ENCODE data around the gene TAF3.

Gene TAF3

DNA sequence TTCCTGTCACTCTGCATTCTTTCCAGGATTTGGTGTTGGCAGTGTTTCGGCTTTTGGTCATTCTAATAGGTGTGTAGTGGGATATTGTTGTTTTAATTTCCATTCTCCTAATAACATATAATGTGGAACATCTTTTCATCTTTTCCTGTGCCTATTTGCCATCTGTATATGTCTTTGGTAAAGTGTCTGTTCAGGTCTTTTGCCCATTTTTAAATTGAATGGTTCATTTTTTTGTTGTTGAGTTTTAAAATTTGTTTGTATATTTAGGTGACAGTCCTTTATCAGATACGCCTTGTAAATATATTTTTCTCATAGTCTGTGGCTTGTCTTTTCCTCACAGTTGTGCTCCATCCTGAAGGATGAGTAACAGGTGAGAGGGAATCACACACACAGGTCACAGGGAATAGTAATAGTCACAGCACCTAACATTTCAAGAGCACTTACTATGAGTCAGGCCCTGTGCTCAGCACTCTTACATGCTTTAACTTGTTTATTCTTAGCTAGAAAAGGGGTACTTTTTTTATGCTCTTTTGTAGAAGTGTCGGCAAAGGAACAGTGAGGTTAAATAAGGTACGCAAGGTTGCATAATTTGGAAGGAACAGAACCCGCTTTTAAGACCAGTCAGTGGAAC is 119.1 kb downstream of the TAF3 start:
- DNase-seq: no peak

DNA sequence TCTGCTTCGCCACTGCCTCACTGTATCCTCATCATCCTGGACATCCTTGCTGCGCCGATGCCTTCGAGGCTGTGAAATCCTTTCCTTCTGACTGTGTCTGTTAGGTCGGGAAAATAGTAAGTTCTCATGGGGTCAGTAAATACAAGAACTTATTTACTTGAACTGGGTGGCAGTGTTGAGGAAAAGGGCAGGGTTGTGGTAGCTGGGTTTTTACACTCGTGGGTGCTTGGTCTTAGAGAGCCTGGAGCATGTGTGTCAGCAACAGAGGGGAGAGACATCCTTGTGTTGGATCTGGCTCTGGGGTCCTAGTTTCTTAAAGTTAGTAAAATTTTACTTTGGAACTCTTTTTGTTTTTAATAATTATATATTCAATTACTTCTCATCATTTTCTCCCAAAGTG is 123.3 kb downstream of the TAF3 start:
- no peak for DNase-seq

DNA sequence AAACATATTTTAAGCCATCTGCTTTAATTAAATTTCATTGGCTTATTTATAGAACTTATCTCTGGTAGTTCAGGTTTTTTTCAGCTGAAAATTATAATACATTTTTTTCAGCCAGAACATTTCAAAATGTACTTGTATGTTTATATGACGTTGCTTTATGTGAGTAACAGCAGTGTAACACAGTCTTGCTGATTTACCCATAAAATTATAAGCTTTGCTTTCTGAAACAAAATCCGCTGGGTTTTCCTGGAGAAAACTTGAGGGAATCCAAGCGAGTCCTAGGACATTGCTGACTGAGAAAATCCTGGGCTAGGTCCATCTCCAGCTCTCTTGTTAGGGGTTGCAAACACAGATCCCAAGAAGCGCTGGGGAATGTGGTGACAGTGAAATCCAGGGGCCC is 124.0 kb downstream of the TAF3 start:
- no peak for DNase-seq

DNA sequence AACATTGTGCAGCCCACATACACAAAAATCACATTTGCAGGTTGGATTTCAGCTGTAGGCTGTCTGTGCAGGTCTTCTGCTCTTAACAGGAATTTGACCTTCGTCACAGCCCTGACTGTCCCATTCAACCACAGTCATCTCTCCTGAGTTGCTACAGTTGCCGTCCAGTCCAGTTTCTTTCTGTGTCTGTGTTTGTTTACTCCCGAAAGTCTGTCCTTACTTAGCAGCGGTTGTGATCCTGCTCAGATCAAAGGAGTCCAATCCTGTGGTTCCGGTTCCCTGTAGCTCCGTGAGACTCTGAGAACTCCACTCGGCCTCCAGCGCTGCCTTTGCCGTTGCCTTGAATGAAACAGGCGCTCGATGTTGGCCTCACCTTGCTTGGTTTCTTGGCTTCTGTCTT is 124.6 kb downstream of the TAF3 start:
- no peak for DNase-seq

DNA sequence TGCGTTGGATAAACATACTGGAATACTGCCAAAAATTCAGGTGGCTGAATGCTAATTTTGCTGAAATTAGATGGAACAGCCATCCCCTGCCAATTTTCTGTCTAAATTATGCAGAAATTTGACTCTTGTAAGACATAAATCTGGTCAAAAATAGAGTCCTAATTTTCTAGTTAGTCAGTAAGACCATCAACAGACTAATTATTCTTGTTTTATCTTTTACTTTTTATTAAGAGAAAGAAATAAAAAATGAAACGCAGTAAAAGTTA is 125.8 kb downstream of the TAF3 start:
- DNase-seq: no peak

DNA sequence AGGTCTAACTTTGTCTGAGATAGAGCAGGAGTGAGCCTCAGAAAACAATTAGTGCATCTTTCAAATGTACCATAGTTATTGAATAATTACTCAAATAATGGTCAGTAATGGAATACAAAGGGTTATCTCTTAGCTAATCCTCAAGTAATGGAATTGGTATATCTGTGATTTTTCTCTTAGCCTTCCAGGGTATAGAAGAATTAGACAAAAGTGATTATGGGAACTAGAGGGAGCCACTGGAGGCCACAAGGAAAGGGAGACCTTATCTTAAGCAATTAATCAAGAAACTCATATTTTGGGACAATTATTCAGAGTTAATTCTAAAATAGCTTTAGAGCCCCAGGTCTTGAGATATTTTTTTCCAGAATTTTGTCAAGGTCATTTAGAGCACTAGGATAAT is 126.2 kb downstream of the TAF3 start:
- DNase-seq: no peak

DNA sequence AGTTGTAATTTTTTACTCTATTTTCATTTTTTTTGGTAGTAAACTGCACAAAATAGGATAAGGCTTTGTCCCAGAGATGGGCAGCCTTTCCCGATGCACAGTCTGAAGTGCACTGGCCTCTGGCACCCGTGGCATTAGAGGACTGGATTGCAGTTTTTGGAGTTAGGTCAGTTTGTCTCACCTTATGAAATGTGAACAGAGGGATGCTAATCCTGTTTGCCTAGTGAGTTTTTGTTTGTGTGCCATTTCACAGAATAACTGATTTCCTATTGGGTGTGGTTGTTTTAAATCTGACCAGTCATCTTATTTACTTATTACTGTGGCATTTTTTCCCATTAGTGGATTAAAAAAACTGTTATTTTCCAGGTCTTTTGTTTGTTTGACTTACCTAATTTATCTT is 126.7 kb downstream of the TAF3 start:
- DNase-seq: no peak

DNA sequence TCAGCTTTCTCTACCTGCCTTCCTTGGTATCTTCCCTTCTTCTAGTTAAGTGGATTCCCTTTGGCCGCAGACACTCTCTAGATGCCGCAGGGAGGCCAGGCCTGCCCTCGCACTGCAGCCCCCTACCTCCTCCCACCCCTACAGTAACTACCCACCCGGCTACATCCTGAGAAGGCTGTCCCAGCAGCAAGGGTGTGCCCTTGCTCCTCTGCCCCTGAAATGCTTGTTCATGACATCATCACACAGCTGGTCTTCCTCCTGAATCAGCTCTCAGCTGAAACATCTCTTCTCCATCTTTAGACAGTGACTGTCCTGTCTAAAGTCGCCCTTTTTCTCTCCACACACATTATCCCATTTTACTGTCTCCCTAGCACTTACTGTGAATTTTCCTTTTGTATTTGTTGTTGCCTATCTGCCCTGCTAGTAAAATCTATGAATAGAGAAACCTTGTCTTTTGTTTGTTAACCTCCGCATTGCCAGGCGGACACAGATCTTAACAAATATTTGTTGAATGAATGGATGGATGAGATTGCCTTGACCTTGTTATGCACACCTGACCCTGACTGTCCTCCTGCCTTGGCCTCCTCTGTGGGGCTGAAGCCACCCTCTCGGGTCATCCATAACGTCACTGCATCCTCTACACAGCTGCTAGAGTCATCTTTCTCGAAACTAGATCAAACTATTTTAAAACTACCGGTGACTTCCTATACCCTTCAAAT is 127.3 kb downstream of the TAF3 start:
- no peak for DNase-seq

DNA sequence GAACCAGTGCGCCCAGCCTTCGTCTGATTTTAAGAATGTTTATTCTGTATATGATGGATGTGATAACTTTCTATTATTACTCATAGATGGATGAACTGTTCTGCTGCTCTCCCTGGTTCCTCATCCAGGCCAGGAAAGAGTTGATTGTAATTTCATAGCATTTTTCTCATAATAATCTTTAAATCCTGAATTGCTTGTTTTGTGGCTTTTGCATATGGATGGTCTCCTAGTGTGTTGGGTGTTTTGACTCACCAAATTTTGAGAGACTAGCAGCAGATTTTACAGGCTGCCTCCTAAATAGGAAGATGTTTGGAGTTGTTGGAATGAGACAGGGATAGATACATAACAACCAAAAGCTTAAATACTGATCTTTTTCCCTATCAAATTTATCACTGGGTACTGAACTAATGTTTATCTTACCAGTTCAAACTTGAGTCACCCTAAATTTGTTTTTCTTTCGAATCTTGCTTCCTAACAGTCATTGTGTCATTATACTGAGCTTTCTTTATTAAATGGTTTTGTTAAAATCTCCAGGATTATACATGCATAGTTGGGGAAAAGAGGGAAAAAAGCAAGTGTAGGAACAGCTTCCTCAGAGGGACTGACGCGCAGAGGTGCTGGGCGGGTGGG is 130.2 kb downstream of the TAF3 start:
- no peak for DNase-seq

DNA sequence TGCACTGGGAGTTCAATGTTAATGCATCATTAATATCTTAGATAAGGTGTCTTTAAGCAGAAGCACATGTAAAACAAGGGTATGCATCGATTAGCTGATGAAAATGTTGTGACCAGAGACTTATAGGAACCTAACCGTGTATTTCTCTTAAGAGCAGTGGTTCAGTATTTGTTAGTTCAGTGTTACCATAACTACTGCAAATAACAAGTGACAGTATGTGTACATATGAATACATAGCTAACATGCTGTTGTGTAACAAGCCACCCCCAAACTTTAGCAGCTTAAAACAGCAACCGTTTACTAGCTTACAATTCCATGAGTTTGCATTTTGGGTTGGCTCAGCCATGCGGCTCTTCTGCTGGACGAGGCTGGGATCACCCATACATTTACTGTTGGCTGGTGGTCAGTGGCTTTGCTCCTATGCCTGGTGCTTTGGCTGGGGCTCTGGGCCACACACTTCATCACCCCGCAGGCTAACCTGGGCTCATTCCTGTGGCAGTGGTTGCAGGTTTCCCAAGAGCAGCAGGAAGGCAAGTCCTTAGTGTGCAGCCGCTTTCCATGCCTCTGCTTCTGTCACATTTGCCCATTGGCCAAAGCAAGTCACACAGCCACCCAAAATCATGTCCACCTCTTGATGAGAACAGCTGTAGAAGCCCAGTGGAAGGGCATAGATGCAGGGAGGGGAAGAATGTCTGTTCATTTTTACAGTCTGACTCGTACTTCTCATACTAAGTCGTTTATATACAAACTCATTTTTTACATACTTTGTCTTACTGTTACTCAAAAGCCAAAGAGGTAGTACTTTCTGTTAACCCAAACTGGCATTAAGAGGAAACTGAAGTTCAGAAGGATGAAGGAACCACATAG is 132.9 kb downstream of the TAF3 start:
- DNase-seq: no peak

DNA sequence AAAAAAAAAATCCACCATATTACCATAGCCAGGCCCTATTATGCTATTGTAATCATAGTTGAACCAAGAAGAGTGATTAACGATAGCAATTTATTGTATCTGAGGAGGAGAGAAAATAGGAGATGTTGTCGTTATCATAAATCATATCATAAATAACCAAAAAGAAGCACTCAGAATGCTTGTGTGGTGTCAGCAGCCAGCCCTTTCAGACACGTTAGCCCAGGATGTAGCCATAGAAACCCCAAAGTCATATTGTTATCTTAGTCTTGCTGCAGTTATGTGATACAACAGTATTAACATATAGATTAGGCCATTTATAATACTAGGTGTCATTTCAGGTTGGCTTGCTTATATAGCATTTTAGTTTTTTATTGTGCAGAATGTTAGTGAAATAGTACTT is 134.0 kb downstream of the TAF3 start:
- no peak for DNase-seq

DNA sequence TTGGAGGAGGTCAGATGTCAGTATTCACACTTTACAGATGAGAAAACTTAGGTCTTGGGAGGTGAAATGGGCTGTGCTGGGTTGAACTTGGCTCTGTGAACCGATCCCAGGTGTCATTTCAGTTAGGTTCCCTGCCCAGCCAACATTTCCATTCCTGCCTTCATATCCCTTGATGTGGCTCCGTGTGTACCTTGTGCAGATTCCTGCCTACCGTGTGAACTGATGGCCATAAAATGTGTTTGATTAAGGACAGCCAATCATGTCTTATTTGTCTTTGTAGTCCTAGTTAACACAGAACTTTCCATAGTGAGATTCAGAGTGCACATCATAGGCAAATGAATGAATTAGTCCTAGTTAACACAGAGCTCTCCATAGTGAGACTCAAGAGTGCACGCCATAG is 135.1 kb downstream of the TAF3 start:
- no peak for DNase-seq

DNA sequence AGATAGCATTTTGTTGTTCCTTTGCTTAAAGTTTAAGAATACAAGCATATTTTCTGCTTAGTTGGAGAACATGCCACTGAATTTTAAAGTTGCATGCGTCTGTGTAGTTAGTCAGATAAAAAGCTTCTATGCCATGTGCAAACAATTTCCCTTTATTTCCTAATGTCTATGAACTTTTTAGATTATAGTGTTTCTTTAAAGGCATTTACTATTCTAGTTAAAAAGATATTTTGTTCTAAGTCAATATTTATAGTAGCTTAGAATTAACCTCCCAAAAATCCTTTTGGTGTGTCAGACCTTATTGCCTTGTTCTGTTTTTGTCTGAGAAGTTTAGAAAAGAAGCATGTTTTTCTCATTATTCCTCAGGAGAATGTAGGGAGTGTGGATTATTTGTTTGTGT is 137.1 kb downstream of the TAF3 start:
- DNase-seq: no peak

DNA sequence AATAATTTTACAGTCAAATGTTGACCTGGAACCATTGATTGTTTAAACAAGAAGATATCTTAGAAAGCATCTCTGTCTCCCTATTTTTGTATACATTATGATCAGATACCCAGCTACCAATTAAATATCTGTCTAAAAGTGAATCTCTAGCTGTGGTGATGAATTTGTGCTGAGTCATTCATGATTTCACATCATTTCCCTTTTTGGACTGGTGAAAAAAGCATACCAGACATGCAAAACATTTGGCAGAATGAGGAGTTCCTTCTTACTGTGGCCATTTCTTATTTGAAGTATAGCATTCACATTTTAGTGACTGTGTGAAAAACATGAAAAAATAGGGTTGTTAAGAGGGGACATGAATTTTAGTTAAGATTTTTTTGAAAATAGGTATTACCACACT is 138.2 kb downstream of the TAF3 start:
- DNase-seq: no peak

DNA sequence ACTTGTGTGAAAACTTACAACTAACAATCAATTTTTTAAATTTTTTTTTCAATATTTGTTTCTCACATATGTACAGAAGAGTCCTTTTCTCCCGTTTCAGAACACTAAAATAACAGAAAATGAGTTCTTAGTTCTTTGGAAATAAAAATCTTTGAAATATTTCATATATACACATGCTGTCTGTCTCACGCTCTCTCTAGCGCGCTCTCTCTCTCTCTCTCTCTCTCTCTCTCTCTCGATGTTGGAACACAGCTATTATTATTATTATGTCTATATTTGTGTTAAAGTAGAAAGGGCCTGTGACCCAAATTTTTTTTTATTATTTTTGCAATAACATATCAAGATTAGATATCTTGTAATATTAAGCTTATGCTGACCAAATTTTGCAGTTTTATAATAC is 139.3 kb downstream of the TAF3 start:
- no peak for DNase-seq

DNA sequence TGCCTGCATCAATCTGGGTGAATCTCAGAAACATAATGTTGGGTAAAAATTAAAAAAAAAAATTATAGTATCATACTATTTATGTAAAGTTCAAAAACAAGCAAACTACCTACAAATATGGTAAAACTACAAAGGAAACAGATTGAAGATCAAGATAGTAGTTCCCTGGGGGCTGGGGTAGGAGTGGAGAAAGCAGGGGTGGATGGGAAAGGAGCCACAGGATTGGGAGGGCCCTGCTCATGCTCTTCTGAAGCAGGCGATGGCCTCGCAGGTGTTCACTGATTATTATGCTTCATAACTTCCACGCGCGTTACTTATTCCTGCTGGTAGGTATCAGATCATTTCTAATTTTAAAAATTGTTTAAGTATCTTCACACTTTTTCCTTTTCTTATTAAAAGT is 140.1 kb downstream of the TAF3 start:
- no peak for DNase-seq

DNA sequence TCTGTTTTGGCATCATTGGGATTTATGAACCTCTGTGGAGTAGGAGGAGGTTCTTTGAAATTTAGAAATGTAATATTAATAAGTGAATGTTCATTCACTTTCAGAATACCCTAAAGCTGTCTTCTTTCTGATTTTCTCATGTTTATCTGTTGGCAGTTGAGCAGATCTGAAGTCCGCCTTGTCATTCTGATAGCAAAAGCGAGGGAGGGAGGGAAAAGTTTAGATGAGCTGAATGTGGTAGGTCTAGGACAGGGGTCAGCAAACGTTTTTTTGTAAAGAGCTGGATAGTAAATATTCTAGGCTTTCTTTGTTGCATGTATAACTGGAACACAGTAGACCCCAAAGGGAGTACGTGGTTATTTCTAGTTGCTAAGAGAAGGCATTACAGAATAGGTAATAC is 141.8 kb downstream of the TAF3 start:
- DNase-seq: no peak

DNA sequence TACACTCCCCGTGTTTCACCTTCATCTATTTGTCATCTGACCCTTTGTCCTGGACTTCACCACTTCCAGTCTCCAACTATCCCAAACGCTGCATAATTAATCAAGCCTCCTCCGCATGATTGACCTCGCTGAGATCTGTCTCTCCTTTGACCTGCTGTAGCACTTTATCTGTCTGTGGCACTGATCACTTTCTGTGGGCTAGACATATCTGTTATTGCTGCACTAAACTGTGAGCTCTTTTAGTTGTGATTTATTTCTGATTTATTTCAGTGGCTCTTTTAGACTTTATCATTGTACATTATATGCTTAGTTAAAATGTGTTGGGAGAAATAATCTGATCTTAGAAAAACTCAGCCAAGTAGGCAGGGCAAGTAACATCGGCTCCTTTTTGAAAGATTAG is 144.3 kb downstream of the TAF3 start:
- no peak for DNase-seq

DNA sequence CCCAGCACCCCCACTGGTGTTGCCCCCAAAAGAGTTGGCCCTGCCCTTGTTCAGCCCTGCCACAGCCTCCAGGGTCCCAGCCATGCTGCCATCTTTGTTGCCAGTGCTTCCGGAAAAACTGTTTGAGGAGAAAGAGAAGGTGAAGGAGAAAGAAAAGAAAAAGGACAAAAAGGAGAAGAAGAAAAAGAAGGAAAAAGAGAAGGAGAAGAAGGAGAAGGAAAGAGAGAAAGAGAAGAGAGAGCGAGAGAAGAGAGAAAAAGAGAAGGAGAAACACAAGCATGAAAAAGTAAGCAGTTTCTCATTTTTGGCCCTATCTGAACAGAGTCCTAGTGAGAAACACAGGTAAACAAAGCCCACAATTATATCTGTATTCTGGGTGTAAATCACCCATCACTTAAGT is 147.2 kb downstream of the TAF3 start:
- no peak for DNase-seq

DNA sequence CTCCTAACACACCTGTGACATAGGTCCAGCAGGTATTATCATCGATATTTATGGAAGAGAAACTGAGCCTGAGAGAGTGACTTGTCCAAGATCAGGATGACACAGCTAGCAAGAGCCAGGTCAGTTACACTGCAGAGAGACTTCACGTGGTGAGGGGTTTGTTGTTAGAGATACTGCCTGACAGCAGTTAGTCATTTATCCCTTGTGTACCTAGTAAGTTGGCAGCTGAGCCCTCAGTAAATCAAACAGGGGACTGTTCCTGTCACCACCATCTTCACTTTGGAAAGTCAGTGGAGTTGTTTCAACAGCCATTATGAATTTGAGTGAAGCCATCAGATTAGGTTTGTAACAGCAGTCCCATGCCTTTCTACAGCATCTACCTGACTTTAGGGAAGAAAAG is 148.7 kb downstream of the TAF3 start:
- DNase-seq: no peak

DNA sequence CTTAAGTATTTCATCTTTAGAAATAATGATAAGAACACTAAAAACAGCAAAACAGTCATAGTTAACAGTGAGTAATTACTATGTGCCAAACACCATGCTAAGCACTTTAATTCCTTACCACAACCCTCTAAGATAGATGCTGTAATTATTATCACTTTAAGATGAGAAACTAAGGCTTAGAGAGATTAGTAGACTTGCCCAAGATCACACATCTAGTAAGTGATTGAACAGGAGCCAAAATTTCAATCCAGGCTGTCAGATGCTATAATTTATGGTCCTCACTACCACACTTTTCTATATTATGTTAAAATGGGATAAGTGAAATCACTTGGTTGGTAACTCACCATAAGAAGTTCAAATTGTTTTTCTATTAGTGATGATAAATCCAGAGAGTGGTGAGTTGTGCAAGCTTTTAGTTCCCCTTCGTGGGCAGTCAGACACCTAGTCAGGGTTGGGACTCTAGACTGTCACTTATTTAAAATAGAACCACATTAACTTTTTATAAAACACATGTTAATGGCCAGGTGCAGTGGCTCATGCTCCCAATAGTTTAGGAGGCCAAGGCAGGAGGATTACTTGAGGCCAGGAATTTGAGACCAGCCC is 150.3 kb downstream of the TAF3 start:
- DNase-seq: no peak

DNA sequence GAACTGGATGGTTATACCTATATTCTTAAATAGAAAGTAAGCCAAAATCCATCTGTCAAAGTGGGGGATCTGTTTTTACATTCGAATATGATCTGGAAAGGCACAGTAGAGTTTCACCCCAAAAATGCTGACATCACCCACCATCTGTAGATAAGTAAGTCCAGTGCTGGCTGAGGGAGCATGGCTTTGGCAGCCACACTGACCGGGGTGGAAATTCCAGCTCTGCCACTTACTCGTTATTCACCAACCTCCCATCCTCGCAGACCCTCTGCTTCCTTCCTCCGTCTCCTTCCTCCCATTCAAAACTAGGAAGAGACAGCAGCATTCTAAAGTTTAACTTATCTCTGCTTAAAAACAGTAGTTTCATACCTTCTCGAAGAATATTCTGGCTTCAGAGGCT is 151.3 kb downstream of the TAF3 start:
- no peak for DNase-seq

DNA sequence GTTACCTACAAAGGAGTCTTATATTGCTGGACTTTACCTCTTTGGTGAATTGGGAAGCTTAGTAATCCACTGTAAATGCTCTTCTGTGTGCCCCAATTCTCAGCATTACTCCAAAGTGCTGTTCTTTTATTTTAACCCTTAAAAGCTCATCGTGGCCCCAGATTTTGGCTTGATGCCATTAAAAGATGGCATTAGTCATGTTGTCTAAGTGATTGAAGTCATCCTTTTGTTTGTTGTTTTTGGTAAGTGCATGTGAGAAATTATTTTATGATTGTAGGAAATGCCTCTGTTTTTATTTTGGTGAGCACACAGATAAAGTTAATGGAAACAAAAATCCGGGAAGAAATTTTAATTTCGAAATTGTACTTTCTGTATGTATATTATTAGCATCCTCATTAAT is 153.6 kb downstream of the TAF3 start:
- DNase-seq: no peak

DNA sequence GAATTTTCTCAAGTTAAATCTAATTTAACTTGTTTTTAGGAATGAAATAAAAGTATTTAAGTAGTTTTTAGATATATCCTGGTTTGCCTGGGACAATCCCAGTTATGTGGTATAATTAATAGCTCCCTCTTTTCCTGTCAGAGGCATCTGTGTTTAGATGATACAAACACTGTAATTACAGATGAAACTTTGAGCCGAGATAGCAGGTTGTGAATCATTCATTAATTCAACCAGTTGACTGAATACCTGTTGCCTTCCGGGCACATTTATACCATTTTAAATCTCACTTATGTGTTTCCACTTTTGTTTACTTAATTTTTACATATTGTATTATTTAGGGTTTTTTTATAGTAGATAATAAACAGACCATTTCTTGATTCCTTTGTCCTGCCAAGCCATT is 154.1 kb downstream of the TAF3 start:
- no peak for DNase-seq
